Stimulated activated CD8-positive, alpha-beta memory T cell treated with anti-CD3 and anti-CD28 coated beads, Interleukin-7, amount 100 ng/mL, for 4 hours (primary cell): Measurements from ENCODE around the gene RET.

Source experiments
- DNase-seq, 2 donors: peaks; one replicate each; pipeline ENCODE4 v3.0.0-alpha.2; 2020; ENCODE audit warnings: low read depth in 2 of 2

Gene RET

DNA sequence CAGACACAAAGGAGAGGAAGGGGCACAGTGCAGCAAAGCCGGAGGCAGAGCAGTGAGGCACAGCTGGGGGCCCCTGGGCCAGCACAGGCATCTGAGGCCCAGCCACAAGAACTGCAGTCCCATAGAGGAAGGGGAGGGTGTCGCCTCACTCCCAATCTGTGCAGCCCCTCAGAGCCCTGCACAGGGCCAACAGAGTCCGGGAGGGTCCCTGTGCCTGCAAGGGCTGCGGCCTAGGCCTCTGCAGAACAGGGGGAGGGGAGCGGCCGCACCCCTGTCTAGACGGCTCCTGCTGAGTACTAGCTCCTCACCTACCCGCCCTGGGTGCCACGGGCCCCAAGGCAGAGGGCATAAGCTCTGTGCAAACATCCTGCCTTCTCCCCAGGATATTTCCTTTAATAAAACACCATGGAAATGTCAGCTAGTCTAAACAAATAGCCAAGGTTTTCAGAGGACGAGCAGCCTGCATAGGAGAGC is 32.4 kb upstream of the RET start:
- DNase-seq, result no peak

DNA sequence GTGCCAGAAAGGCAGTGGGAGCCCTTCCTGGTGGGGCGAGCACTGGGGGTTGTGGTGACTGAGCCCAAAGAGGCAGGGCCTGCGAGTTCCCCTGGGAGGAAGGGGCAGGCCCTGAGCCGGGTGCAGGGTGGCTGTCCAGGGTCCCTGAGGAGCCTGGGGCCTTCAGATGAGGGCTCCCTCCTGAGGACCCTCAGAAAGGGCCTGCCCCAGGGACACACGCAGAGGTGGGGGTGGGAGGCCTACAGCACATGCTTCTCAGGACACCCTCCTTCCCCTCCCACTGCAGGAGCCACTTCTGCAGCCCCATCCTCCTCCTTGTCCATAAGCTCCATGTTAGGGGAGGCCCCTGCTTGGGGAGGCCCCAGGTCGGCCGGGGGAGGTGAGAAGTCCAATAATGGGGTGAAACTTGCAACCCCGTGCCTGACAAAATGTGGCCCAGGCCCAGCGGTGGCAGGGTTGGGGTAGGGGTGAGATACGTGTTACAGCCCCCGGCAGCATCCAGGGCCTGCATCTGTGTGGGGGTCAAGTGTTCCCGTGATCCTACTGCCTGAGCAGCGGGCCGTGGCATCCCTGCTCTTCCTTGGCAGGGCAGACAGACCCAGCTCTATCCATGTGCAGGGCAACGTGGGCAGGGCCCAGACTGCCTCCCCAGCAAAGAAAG is 31.8 kb upstream of the RET start:
- no peak for DNase-seq

DNA sequence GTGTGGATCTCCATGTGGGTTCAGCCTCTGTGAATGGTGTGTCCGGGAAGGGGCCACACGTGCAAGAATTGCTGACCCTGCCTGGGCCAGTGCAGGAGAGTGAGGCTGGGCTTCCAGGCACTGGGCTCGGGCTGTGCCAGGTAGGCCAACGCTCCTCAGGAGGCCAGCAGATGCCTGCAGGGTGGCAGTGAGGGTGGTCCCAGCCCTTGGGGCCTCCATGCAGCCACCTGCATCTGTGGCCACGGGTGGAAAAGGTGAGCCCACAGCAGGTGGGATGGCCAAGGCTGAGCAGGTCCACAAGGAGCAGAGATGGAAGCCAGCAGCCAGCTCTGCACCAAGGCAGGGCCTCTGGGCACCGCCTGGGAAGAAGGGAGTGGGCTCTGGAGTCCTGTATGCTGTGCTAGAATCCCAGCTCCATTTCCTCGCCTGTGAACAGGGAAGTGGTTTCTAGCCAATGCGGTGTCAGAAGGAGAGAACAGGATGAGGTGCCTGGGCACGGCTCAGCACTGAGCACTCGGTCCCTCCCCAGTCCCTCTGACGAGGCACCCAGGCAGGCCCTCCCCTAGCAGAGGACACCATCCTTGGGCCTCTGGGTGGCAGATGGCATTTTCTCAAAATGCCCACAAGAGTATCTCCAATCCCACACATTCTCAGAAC is 31.1 kb upstream of the RET start:
- DNase-seq, result no peak

DNA sequence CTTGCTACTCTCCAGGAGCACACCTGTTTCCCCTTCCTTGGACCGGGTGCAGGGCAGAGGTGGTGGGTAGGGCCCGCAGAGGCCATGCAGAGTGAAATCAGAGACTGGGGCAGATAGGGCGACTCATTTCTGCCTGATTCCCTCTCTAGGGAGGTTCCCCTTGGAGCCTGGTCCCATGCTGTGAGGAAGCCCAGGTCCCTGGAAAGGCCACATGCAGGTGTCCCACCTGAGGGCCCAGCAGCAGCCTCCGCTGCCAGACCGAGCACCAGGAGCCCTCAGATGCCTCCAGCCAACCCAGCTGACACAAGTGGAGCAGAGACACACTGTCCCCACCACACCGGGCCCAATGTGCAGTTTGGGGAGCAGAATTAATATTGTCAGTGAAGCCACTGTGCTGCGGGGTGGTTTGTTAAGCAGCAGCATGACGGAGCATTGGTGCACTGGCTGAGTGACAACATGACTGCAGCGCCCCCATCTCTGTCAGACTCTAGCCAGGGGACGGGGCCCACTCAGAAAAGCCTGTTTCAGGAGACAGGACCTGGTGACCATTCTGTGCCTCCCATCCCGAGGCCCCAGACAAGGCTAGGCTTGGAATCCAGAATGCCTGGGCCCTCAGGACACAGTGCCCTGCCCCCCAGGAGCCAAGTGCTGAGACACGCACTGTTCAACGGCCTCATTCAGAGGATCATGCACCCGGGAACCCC is 30.4 kb upstream of the RET start:
- no peak for DNase-seq

DNA sequence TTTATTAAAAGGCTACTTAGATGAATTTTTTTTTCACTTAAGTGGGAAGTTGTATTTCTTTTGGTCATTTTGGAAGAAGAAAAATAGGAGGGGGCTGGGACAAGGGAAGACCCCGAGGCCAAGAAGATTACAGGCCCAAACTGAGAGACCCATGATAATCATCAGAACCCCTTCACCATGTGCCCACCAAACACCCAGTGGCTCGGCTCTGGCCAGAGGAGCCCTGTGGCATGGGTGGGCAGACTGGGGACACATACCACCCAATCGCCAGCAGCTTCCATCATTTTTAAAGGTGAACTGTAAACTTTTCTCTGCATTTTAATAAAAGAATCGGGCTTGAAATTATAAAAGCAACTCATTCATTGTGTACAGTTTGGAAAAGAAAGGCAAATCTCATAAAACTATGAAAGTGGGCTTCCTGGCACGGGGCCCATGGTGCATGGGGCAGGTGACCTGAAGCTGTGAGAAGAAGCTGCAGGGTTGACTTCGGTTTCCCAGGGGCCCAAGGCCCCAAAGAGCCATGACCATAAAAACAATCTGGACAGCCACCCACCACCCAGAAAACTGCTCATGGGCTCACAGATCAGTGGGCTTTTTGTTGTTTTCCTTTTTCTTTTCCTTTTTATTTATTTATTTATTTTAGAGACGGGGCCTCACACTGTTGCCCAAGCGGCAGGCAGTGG is 29.4 kb upstream of the RET start:
- DNase-seq, result no peak

DNA sequence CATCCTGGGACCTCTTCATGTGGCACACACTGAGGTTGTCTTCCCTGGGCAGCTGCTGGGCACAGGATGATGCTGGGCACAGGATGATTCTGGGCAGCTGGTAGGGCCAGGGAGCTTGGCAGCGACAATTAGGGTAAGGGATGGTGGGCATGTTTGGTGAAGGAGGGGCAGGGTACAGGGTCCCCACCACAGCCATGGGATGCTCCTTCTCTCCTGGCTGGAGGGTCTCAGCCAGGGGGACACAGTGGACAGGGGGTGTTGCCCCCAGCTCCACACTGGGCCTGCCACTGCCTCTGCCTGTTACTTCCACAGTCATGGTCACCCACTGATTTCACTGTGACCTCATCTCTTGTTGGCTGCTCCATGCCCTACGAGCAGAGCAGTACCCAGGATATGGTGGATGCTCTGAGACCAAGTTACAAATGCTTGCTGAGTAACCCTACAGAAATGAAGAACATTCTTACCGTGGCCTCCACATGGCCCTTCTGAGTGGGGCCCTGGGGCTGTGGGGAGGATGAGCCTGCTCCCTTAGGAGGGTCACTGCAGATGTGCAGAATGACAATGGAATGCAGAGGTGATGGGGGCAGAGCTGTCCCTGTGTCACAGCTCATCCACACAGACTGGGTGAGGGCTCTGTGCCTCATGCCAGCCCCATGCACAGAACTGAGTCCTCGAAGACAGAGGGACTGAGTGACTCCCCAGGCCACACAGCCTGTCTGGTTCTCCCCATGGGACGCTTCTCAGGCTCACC is 28.4 kb upstream of the RET start:
- no peak for DNase-seq

DNA sequence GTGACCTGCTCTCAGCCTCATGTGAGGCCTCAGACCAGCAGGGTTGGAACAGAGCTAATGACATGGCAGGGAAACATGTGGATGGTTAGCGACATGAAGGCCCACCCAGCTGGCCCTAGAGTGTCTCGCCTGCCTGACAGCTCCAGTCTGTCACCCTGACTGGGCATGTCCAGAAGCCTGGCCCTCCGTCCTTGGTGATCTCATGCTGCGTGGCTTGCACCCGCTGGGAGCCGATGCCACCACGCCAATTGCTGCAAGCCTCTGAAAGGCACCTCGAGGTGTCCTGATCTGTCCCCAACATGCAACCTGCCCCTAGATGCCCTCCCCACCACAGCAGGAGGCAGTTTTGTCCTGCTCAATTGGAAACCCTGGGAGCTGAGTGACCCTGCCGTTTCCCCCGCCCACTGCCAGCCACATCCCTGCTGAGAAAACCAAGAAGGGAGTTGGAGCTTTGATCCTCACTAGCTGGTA is 27.8 kb upstream of the RET start:
- no peak for DNase-seq

DNA sequence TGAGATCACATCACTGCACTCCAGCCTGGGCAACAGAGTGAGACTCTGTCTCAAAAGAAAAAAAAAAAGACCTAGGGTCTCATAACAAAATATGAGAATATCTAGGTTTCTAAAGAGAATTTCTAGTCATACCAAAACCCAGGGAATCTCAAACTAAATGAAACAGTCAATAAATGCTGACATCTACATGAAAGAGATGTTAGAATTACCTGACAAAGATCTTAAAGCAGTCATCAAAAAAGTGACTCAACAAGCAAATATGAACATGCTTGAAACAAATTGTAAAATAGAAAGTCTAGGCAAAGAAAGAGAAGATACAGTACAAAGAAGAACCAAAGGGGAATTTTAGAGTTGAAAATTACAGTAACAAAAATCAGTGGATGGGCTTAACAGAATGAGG is 26.9 kb upstream of the RET start:
- no peak for DNase-seq

DNA sequence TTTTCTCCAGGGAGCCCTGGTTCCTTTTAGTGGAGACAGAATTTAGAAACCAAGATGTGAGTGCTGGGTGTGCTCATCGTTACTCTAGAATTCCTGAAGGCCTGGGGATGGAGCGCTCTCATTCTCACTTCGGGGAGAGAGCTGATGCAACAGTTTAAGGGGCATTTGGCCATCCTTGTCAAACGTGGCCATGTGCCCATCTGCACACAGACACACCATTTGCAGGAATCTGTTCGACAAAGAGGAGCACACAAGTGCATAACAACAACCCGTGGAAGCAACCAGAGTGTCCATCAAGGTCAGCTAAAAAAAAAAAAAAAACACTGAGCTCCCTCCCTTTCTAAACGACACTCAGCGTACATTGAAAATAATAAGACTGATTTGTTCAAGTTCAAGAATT is 23.0 kb upstream of the RET start:
- DNase-seq, result no peak

DNA sequence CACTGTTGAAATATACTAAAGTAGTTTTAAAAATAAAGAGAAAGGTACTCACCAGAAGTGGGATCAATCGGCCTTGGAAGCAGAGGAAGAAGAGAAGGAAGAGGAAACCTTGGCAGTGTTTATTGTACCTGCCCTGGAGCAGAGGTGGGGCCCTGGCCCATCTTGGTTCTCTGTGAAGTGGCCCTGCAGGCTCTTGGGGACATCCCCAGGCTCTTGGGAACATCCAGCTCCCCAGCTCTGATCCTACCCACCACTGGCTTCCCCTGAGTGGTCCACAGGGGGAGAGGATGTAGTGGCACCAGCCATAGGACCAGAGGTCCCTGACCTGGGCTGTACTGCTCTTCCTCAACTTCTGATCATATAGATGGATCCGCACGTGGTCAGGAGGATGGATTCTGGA is 22.3 kb upstream of the RET start:
- DNase-seq, result no peak

DNA sequence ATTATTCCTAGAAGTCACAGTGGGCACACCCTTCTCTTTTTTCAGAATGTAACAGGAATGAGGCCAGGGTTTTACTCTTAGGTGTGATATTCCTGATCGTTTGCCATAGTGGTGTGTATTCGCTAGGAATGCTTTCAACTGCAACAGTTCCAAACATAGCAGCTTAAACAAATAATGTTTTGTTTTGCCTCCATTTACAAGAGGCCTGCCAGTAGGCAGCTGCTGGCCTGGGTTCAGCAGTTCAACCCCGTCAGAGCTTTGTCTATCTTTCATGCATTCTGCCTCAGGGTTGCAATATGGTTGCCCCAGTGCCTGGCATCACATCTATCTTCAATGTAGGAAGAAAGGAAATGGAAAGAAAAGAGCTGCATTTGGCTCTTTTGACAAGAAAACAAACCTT is 21.7 kb upstream of the RET start:
- DNase-seq, result no peak

DNA sequence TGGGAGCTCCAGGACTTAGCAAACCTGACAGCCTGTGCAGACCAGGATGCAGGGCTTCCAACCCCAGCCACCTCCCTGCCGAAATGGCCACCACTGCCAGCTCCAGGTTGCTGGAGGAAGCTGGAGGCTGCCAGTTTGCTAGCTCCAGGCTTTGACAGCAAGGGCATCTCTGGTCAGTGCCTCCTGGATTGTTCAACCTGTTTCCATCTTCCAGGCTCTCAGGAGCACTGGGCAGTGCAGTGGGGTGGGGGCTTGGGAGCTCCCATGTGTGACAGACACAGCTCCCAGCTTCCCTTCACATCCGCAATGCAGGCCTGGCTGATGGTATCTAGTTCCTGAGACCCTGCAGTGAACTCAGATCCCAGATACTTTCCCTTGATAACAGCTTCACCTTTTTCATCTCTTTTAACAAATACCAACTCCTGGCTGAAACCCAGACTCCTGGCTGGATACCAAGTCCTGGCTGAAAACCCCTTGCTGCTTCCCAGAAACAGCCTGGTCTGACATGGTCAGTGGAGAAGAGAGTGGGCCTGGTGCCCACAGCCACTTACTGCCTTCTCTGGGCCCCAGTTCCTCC is 20.8 kb upstream of the RET start:
- DNase-seq, result no peak

DNA sequence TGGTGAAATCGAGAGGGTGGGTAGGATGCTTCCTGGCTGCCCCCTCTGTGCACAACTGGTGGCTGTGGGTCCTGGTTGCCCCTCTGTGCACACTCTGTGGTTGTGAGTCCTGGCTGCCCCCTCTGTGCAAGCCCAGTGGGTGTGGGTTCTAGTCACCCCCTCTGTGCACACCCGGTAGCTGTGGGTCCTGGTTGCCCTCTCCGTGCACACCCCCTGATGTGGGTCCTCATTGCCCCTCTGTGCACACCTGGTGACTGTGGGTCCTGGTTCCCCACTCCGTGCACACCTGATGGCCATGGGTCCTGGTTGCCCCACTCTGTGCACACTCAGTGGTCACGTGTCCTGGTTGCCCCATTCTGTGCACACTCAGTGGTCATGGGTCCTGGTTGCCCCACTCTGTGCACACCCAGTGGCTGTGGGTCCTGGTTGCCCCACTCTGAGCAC is 20.3 kb upstream of the RET start:
- DNase-seq, result no peak

DNA sequence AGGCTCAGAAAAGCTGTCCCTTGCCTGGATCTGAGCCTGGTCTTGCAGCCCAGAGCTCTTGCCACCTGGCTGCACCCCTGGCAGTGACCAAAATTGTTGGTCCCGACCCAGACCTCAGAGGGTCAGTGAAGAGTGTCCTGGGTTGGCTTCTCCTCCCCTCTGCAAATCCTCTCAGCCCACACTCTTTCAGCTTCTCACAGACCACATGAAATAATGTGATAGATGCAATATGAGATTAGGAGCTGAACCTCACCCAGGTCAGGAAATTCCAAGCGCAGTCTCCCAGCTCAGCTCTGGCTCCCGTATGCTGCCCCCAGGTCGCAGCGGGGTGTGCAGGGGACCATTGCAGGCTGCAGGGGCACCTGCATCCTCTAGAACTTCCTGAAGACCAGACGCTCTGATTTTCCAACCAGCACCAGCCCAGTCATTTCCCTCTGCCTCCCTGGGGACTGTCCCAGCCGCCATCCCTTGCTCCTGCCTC is 19.6 kb upstream of the RET start:
- no peak for DNase-seq

DNA sequence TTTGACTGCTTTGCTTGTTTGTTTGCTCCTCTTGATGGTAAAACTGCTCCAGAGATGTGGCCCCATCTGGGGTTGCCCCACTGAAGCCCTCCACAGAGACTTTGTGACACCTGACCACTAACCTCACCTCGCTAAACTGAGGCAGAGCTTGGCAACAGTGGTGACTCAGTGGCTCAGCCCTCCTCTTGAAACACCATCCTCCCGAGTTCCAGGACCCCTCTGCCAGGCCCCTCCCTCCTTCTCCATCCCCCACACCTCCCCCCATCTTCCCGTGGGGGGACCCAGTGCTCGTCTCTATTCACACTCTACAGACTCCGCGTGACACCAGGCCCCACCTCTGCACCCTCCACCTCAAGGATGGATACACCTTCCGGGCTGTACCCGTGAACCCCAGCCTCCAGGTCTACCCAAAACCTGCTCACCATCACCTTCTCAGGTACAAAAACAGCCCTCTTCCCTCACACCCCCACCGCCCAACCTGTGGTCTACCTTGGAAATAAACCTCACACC is 19.0 kb upstream of the RET start:
- DNase-seq, result no peak

DNA sequence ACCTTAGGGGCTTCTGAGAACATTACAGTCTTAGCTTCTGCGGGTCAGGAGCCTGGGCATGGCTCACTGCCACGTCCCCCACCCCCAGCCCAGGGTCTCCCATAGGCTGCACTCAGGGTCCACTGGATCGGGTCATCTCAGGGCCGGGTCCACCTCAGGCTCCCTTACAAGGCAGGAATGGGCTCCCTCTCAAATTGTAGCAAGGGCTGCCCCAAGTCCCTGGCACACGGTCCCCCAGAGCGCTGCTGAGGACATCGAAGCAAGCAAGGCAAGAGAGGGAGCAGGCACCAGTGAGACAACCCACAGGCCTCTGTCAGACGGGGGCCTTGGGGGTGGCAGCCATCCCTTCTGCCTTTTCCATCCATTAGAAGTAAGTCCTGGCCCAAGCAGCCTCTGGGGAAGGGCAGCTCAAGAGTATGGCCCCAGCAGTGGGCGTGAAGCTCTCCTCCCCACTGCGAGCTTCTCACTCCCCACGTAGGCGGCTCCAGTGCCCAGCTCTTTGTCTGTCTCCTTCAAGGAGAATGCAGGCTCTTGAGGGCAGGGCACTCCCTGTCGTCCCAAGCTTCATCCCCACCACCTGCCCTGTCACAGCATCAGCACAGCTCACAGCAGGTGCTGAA is 18.0 kb upstream of the RET start:
- DNase-seq, result no peak

DNA sequence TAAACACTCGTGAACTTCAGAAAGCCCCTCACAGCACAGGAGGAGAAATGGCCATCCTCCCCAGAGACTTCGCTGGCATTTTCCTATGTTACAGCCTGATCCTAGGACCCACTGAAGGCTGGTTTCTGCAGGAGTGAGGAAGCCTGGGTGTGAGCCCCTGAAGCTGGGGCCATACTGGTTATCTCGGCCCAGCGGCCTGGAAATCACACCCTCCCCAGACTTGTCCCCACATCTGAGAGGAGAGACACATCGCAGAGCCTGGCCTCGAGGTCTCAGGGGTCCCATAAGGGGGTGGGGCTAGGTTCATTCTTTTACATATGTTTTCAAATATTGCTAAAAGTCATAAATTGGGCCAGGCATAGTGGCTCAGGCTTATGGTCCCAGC is 17.5 kb upstream of the RET start:
- no peak for DNase-seq

DNA sequence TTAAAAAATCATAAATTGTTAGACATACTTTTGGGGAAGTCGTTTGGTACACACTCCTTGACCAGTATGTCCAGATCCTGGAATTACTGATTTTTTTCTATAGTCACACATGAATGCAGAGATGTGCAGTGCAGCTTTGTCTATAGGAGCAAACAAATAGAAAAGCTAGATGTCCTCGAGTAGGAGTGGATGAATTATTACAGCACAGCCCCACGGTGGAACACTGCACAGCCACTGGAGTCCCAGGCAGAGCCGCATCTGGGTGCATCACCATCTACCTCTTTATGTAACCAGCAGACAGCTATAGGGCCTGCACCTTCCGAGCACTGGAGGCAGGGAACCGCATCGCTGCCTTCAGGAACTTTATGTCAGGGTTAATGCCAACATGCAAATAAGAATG is 17.0 kb upstream of the RET start:
- DNase-seq, result no peak

DNA sequence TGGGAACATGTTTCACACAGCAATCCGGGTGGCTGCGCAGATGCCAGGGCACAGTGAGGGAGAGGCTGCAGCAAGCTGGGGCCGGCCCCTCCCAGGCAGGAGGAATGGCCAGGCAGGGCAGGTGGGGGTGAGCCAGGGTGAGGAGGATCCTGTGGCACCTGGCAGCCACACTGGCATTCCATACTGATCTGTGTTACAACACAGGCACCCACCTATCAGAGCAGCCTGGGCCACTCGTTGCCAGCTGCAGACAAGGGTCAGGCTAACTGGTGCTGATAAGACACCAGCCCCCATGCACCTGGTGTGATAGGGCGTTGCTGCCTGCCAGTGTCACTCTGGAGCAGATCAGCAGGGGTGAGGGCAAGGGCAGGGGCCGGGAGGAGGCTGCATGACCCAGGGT is 16.6 kb upstream of the RET start:
- no peak for DNase-seq

DNA sequence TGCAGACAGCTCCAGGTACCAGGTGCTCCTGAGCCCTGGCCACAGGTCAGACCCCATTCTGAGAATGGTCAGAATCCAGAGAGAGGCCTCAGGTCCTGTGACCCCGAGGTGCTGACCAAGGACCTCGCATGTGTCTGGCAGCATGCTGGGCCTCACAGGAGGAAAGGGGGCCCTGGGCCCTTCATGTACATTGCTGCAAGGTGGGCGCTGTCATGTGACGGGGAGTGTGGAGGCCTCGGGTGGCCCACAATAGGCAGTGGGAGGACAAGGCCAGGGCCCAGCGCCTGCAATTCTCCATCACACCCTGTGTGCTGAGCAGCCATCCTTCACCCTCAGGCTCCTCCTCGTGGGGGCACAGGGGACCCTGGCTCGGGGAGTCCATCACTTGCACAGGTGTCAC is 15.5 kb upstream of the RET start:
- DNase-seq, result no peak

DNA sequence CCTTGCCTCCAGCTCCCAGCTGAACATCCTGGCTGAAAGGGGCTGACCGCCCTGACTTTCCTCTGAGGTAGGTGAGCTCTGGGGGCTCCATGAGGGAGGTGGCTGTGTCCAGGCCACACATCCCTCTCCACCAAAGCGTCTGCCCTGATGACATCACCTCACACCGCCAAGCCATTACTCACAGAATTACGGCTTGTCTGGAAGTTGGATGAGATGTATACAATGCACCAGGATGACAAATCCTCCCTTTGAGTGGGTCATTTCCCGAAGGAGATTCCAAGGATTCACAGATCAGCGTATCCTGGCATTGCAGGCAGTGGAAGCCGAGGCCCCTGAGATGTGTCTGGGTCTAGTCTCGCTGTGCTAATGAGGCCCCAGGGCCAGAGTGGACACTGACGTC is 15.1 kb upstream of the RET start:
- DNase-seq, result no peak
